Breast epithelium (tissue), 3 donors: Measurements from ENCODE around the gene MAP1A.

Experiments
- POLR2AphosphoS5 ChIP-seq, 3 donors: sonication (generic); formaldehyde crosslinking; IDR thresholded peaks; one replicate each; pipeline ENCODE4 v1.6.1; 2017; ENCODE audit warnings: antibody characterized with exemption in 3 of 3
- TF ChIP-seq, protein P1 (sequence below), 3 donors: fragments of 450-650 bp; IDR thresholded peaks; one replicate each; pipeline ENCODE4 v1.5.1; 2016 to 2017; ENCODE audit warnings: antibody characterized with exemption in 3 of 3, mild to moderate bottlenecking in 3 of 3, moderate library complexity in 3 of 3

DNA sequence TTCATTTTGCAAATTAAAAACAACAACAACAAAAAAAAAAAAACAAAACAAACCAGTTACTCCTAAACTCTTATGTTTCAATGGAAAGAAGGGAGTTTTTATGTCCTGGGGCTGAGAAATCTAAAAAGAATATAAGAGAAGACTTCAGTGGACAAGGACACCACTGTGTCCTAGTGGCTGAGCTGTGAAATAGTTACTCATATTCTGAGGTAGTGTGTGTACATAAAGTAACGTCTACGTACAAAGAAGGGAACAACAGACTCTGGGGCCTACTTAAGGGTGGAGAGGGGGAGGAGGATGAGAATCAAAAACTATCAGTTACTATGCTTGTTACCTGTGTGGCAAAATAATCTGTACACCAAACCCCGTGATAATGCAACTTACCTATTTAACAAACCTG is 18.4 kb upstream of the MAP1A start:
- TF ChIP-seq, protein P1, sequence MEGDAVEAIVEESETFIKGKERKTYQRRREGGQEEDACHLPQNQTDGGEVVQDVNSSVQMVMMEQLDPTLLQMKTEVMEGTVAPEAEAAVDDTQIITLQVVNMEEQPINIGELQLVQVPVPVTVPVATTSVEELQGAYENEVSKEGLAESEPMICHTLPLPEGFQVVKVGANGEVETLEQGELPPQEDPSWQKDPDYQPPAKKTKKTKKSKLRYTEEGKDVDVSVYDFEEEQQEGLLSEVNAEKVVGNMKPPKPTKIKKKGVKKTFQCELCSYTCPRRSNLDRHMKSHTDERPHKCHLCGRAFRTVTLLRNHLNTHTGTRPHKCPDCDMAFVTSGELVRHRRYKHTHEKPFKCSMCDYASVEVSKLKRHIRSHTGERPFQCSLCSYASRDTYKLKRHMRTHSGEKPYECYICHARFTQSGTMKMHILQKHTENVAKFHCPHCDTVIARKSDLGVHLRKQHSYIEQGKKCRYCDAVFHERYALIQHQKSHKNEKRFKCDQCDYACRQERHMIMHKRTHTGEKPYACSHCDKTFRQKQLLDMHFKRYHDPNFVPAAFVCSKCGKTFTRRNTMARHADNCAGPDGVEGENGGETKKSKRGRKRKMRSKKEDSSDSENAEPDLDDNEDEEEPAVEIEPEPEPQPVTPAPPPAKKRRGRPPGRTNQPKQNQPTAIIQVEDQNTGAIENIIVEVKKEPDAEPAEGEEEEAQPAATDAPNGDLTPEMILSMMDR (IDR thresholded peaks at IDR 0.05) = no peak
- no peak for TF ChIP-seq POLR2AphosphoS5 (IDR thresholded peaks at IDR 0.05)
